Activated naive CD4-positive, alpha-beta T cell treated with anti-CD3 and anti-CD28 coated beads, Interleukin-2, amount 50 U/mL, for 72 hours (primary cell): ENCODE results near the gene MAGED1. TPM values are rescaled to one million over a fixed set of nuclear protein-coding genes. Genes with fewer than 3 reads are reported as not detected.
"Not testable (repeated sequence)": the region's sequence is repeated elsewhere in the genome, so short reads cannot be mapped to it uniquely, and the experiment has no call there.

Source experiments
- ATAC-seq, 2 donors: fragments of 150-1000 bp; cut with Tn5 transposase; 2 replicates each; pipeline ENCODE4 v1.10.0; 2021; ENCODE audit warnings: mild to moderate bottlenecking in 2 of 2, moderate library complexity in 2 of 2
- DNase-seq, 2 donors: peaks; one replicate each; pipeline ENCODE4 v3.0.0; 2021 to 2022; ENCODE audit warnings: low spot score in 2 of 2
- H3K27ac Mint-ChIP-seq, 2 donors: one replicate each; pipeline ENCODE4 v1.8.0; 2022; ENCODE audit warnings: mild to moderate bottlenecking in 2 of 2, mixed read lengths in 2 of 2
- H3K36me3 Mint-ChIP-seq, 2 donors: one replicate each; pipeline ENCODE4 v1.8.0; 2022; ENCODE audit warnings: mixed read lengths in 2 of 2
- H3K9me3 Mint-ChIP-seq, 2 donors: one replicate each; pipeline ENCODE4 v1.8.0; 2022; ENCODE audit warnings: mixed read lengths in 2 of 2
- total RNA-seq, 2 donors: library from RNA; stranded (reverse); gene quantifications; one replicate each; pipeline ENCODE4 v1.2.3, GENCODE V29; 2022

Gene MAGED1
- total RNA-seq, 2 donors from 2014 or later: 32.4 to 65.1 TPM

GRCh38 chrX:51889851-51890250, 3.6 kb upstream of the MAGED1 start:
- Mint-ChIP-seq H3K9me3 (no peaks in the 10 kb centered on the region), H3K27ac (no peak overlapping the region), H3K36me3 (peaks cover 0 to 9% of the 10 kb centered on the region in 2 donors)
- no peak for DNase-seq
- ATAC-seq: no peak

DNA sequence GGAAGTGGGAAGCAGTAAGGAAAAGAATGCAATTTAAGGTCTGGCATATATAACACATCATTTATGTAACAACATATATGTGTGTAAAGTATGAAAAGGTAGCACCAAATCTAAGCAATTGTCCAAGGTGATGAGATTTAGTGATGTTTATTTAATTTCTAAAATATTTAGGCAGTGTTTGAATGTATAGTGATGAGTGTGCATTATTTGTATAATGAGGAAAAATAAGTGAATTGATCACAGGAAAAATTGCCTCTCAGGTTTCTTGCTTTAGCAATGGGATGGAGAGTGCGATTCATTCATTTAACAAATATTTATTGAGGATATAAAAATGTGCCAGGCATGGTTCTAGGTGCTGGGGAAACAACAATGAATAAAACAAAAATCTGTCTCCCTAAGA, 2.2 kb upstream of the MAGED1 start:
- H3K9me3 Mint-ChIP-seq: no peaks in the 10 kb centered on the region
- ATAC-seq (no peak), DNase-seq (no peak)
- H3K27ac Mint-ChIP-seq: peak overlapping the region in 1 of 2 donors; percentile 49
- H3K36me3 Mint-ChIP-seq: peaks cover 0 to 9% of the 10 kb centered on the region in 2 donors

GRCh38 chrX:51891821-51892551, 1.4 kb upstream of the MAGED1 start:
- H3K27ac Mint-ChIP-seq: peak overlapping the region in 1 of 2 donors; percentile 49

GRCh38 chrX:51893931-51894696, 691 bp downstream of the MAGED1 start:
- no peaks in the 10 kb centered on the region for H3K9me3 Mint-ChIP-seq
- peak in 1 of 2 donors; percentile 21 for ATAC-seq
- peak overlapping the region; percentile 92 to 97 for H3K27ac Mint-ChIP-seq
- DNase-seq: peak in 1 of 2 donors; percentile 3
- H3K36me3 Mint-ChIP-seq: peaks cover 0 to 24% of the 10 kb centered on the region in 2 donors

More at GRCh38 chrX:51891821-51892551, 1.4 kb upstream of the MAGED1 start:
- H3K9me3 Mint-ChIP-seq: no peaks in the 10 kb centered on the region
- peaks cover 0 to 9% of the 10 kb centered on the region in 2 donors for H3K36me3 Mint-ChIP-seq
- DNase-seq (no peak), ATAC-seq (no peak)

GRCh38 chrX:51894697-51895336, 1.4 kb downstream of the MAGED1 start:
- ATAC-seq: no peak
- peak overlapping the region; percentile 92 to 97 for H3K27ac Mint-ChIP-seq
- no peak for DNase-seq
- peaks cover 0 to 24% of the 10 kb centered on the region in 2 donors for H3K36me3 Mint-ChIP-seq
- H3K9me3 Mint-ChIP-seq: no peaks in the 10 kb centered on the region

GRCh38 chrX:51896626-51897025, 3.2 kb downstream of the MAGED1 start:
- DNase-seq: no peak
- H3K27ac Mint-ChIP-seq: no peak overlapping the region
- H3K36me3 Mint-ChIP-seq: peaks cover 6 to 29% of the 10 kb centered on the region in 2 donors
- H3K9me3 Mint-ChIP-seq: no peaks in the 10 kb centered on the region
- no peak for ATAC-seq

DNA sequence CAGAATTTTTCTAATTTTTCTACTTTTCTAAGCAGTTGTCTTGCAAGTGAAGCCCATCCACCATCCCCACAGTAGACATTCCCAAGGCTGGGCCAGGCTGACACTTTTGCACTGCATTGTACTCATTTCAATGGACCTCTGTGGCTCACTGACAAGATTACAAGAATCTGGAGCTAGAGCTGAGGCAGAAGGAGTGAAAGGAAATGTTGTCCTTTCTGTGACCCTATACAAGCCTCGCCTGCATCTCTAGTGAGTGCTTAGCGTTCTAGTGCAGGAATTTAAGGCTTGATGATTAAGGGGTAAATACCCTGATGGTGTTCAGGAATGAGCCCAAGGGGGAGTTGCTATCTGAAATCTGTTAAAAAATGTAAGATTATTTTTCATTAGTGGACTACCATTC, 6.3 kb downstream of the MAGED1 start:
- ATAC-seq: no peak
- Mint-ChIP-seq H3K36me3 (peaks cover 9 to 20% of the 10 kb centered on the region in 2 donors), H3K27ac (no peak overlapping the region), H3K9me3 (no peaks in the 10 kb centered on the region)
- no peak for DNase-seq

DNA sequence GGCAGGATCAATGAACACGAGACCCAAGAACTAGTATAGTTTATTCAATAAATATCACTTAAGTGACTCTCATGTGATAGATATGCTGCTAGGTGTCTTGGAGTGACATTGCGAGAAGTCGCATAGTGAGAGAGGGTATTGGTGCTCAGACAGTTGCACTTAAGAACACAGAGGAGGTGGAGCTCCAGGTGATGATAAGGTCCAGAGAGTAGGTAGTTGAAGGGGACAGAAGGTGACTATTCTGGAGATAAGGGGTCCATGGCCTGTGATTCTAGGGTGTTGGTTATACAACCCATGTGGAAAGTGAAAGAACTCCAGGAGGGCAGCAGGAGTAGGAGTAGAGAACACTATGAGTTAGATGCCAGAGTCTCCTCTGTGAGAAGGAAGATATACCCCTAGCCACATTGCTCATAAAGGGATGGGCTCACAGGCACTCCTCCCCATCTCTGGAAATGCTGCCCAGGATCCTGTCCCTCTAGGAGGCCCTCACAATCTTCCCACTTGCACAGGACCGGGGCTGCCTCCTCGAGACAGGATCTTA, 9.2 kb downstream of the MAGED1 start:
- Mint-ChIP-seq H3K36me3 (peaks cover 9 to 15% of the 10 kb centered on the region in 2 donors), H3K9me3 (no peaks in the 10 kb centered on the region), H3K27ac (peak overlapping the region in 1 of 2 donors; percentile 48)
- no peak for DNase-seq
- no peak for ATAC-seq

DNA sequence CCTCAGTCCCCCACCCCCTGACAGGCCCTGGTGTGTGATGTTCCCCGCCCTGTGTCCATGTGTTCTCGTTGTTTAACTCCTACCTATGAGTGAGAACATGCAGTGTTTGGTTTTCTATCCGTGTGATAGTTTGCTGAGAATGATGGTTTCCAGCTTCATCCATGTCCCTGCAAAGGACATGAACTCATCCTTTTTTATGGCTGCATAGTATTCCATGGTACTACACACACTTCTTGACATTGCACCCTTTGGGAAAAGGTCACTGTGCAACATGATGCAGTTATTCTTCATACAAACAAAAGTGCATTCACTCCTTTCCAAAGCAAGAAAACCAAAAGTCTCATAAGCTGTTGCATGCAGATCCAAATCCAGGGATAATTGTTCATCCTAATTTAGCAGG, 11.7 kb downstream of the MAGED1 start:
- H3K27ac Mint-ChIP-seq: not testable (repeated sequence)

GRCh38 chrX:51905711-51906110, 12.3 kb downstream of the MAGED1 start:
- H3K36me3 Mint-ChIP-seq: peaks cover 5 to 9% of the 10 kb centered on the region in 2 donors
- H3K9me3 Mint-ChIP-seq: no peaks in the 10 kb centered on the region
- no peak for ATAC-seq
- DNase-seq: no peak
- no peak overlapping the region for H3K27ac Mint-ChIP-seq

More for the DNA sequence above, 11.7 kb downstream of the MAGED1 start:
- not testable (repeated sequence) for ATAC-seq, DNase-seq, H3K9me3 Mint-ChIP-seq, H3K36me3 Mint-ChIP-seq

DNA sequence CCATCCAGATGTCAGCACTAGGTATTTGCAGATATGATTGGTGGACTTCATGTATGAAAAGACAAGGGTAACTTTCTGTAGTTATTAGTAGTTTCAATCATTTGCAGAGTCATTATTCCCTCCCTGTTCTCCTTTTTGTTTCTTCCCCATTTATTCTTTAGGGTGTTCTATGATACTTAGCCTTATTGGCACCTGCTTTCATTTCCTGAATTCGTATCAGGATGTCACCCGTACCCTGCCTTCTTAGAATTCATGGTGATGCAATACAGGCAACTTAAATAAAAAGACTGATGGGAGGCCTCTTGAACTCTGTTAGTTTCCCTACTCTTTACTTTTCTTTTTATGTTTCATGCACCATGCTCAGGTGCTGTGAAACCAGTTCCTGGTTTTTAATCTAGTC, 24.2 kb downstream of the MAGED1 start:
- ATAC-seq: no peak
- no peaks in the 10 kb centered on the region for H3K9me3 Mint-ChIP-seq
- H3K36me3 Mint-ChIP-seq: no peaks in the 10 kb centered on the region
- no peak overlapping the region for H3K27ac Mint-ChIP-seq
- no peak for DNase-seq

GRCh38 chrX:51922561-51922960, 29.1 kb downstream of the MAGED1 start:
- ATAC-seq (no peak), DNase-seq (no peak)
- Mint-ChIP-seq H3K9me3 (no peaks in the 10 kb centered on the region), H3K36me3 (no peaks in the 10 kb centered on the region), H3K27ac (no peak overlapping the region)

- DNase-seq (no peak), ATAC-seq (no peak)
- Mint-ChIP-seq H3K9me3 (no peaks in the 10 kb centered on the region), H3K27ac (no peak overlapping the region), H3K36me3 (no peaks in the 10 kb centered on the region)
These were observed 38.2 kb downstream of the MAGED1 start for GRCh38 chrX:51931566-51932150.
